Measurements from ENCODE around the gene MYBBP1A. TPM values are rescaled to one million over a fixed set of nuclear protein-coding genes. Genes with fewer than 3 reads are reported as not detected.

Gene MYBBP1A
- total and polyA plus RNA-seq, 2 of the 4 experiments (the other 2 are of a cell fraction) = 22.6 to 45.9 TPM

- no peak overlapping the region for H3K14ac ChIP-seq (replicated peaks; ENCODE audit: low read depth, low read length)
- H3K18ac ChIP-seq (ENCODE audit: low read depth, low read length) = no peak overlapping the region
- H3K36me3 ChIP-seq (ENCODE audit: control insufficient read depth, insufficient read depth, low read length) = no peaks in the 10 kb centered on the region
- POLR2A ChIA-PET (ENCODE audit: unreplicated experiment) = no interaction called here
- in situ Hi-C loops (cut with MboI; ENCODE audit: low sequenced_read_pairs) (no loop called here), dilution Hi-C loops (cut with HindIII; ENCODE audit: low sequenced_read_pairs, unreplicated experiment) (no loop called here), intact Hi-C loops (cut with micrococcal nuclease) (no loop called here)
- TF ChIP-seq RCOR1 (IDR thresholded peaks at IDR 0.05; ENCODE audit: insufficient replicate concordance, low read length) (no peak), RAD21 (IDR thresholded peaks at IDR 0.05; ENCODE audit: low read length) (no peak), RFX5 (IDR thresholded peaks at IDR 0.05; ENCODE audit: low read depth, low read length) (no peak), SMC3 (IDR thresholded peaks at IDR 0.05; ENCODE audit: low read depth, low read length) (no peak), CTCF (conservative IDR thresholded peaks at IDR 0.05; ENCODE audit: low read depth, low read length) (no peak), NFE2L2 (IDR thresholded peaks at IDR 0.05; ENCODE audit: low read depth, low read length) (no peak), BHLHE40 (IDR thresholded peaks at IDR 0.05; ENCODE audit: low read depth, low read length) (no peak), CHD1 (IDR thresholded peaks at IDR 0.05; ENCODE audit: low read depth, low read length) (no peak), CEBPB (IDR thresholded peaks at IDR 0.05; ENCODE audit: low read depth, low read length) (no peak), MXI1 (IDR thresholded peaks at IDR 0.05; ENCODE audit: borderline replicate concordance, low read depth, low read length) (no peak), MAFK (IDR thresholded peaks at IDR 0.05; ENCODE audit: low read depth, low read length) (no peak), ELK1 (IDR thresholded peaks at IDR 0.05; ENCODE audit: borderline replicate concordance, low read depth, low read length) (no peak), MAZ (IDR thresholded peaks at IDR 0.05; ENCODE audit: borderline replicate concordance, low read depth, low read length) (no peak), USF2 (IDR thresholded peaks at IDR 0.05; ENCODE audit: low read depth, low read length) (no peak), POLR2A (IDR thresholded peaks at IDR 0.05; ENCODE audit: low read depth, low read length) (no peak), FOS (IDR thresholded peaks at IDR 0.05; ENCODE audit: low read depth, low read length) (no peak)
- no peak overlapping the region for H2BK120ac ChIP-seq (ENCODE audit: low read depth, low read length)
- H4K5ac ChIP-seq (ENCODE audit: low read depth, low read length) = no peak overlapping the region
- H2BK15ac ChIP-seq (ENCODE audit: low read depth, low read length) = no peak overlapping the region
- no peaks in the 10 kb centered on the region for H3K9me3 ChIP-seq (ENCODE audit: control insufficient read depth, insufficient read depth, low read length)
- no peak overlapping the region for H3K23ac ChIP-seq (ENCODE audit: low read depth, low read length)
- no peak for DNase-seq
- 71% methylated on average over 4 of the region's 8 CpGs; no CpG with 5 or more reads in 1 of the 2 experiments for WGBS, 2 experiments (ENCODE audit: extremely low coverage in 2 of 2, insufficient read length in 1 of 2)
- H3K4me3 ChIP-seq (ENCODE audit: insufficient read depth, low read depth, low read length) = no peak overlapping the region
- H2AK9ac ChIP-seq (replicated peaks; ENCODE audit: low read depth, low read length, poor library complexity) = no peak overlapping the region
- no peak overlapping the region for H2AFZ ChIP-seq (replicated peaks; ENCODE audit: low read length, poor library complexity)
- no peak overlapping the region for H3K27ac ChIP-seq (ENCODE audit: insufficient read depth, low read length)
- no TSS peak for BruUV-seq (replicated peaks)
- H2BK5ac ChIP-seq (ENCODE audit: low read depth, low read length, poor library complexity, severe bottlenecking) = no peak overlapping the region
- CTCF ChIA-PET = no interaction called here
- no peaks in the 10 kb centered on the region for H3K79me1 ChIP-seq (ENCODE audit: low read depth in 1 of 2, low read length in 2 of 2)
- no peak overlapping the region for H3K9ac ChIP-seq (ENCODE audit: low read depth, low read length)
- no peaks in the 10 kb centered on the region; the same call in 1 of the 2 replicates for H3K4me1 ChIP-seq (ENCODE audit: control insufficient read depth, insufficient read depth, low read length)
- no peak overlapping the region for H3K4ac ChIP-seq (ENCODE audit: low read depth, low read length)
- no peak overlapping the region for H2AK5ac ChIP-seq (ENCODE audit: low read depth, low read length)
- ATAC-seq (ENCODE audit: low read depth) = no peak
- H4K20me1 ChIP-seq (ENCODE audit: insufficient read depth, low read length) = no peaks in the 10 kb centered on the region
- no peak overlapping the region for H3K4me2 ChIP-seq (ENCODE audit: low read depth, low read length)
- no peak overlapping the region for H4K91ac ChIP-seq (ENCODE audit: insufficient read depth, low read depth, low read length)
- no peak overlapping the region for H4K8ac ChIP-seq (ENCODE audit: low read depth in 2 of 2, low read length in 2 of 2)
- H3K9me1 ChIP-seq (ENCODE audit: insufficient read depth, low read length) = no peaks in the 10 kb centered on the region
- peaks cover 20% of the 10 kb centered on the region for H3K27me3 ChIP-seq (ENCODE audit: control insufficient read depth, insufficient read depth, low read length)
- H3K56ac ChIP-seq (ENCODE audit: extremely low read depth, insufficient read depth, low read length) = no peak overlapping the region
- no peak overlapping the region for H2BK20ac ChIP-seq (ENCODE audit: low read depth, low read length)
These were observed 31.2 kb downstream of the MYBBP1A start for GRCh38 chr17:4523946-4524345.
